Measurements from ENCODE around the gene GP1BB. TPM values are rescaled to one million over a fixed set of nuclear protein-coding genes. Genes with fewer than 3 reads are reported as not detected.
A peak's percentile ranks its signal among the peaks of the same experiment; 100 is the strongest.

GP1BB gene
- total and polyA plus RNA-seq, 2 experiments from 2014 or later: 80.9 to 89.4 TPM

DNA sequence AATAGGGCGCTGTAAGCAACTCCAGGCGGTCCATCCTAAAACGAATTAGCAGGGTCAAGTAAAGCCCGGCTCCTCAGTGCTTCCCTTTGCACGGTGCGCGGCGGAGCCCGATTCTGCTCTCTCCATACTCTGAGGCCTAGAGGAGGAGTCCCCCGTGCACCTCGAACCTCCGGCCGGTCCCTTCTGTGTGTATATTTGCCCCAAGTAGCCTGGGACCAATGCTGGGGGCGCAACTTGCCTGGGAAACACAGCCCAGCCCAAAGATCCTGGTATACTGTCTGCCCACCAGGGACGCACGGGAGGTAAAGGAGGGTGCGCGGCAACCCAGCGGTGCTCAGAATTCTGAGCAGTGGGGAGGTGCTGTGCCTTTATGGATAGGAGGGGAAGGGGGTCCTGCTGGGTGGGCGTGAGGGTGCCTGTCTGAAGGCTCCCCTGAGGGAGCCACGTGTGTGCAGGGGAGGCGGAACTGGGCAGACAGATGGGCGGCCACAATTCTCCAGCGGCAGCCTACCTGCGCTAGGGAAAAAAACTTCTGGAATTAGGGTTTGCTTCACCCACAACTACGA, 32.5 kb downstream of the GP1BB start:
- Histone ChIP-seq H3K27ac (no peak overlapping the region), H3K4me1 (ENCODE audit: low read depth) (peaks cover 9% of the 10 kb centered on the region), H3K27me3 (peaks cover 98% of the 10 kb centered on the region), H3K36me3 (no peaks in the 10 kb centered on the region), H3K4me3 (no peak overlapping the region), H3K9me3 (ENCODE audit: low read depth) (no peaks in the 10 kb centered on the region)
- no peak for DNase-seq (ENCODE audit: low read depth in 1 of 2, low spot score in 1 of 2)
- TF ChIP-seq, protein P1, sequence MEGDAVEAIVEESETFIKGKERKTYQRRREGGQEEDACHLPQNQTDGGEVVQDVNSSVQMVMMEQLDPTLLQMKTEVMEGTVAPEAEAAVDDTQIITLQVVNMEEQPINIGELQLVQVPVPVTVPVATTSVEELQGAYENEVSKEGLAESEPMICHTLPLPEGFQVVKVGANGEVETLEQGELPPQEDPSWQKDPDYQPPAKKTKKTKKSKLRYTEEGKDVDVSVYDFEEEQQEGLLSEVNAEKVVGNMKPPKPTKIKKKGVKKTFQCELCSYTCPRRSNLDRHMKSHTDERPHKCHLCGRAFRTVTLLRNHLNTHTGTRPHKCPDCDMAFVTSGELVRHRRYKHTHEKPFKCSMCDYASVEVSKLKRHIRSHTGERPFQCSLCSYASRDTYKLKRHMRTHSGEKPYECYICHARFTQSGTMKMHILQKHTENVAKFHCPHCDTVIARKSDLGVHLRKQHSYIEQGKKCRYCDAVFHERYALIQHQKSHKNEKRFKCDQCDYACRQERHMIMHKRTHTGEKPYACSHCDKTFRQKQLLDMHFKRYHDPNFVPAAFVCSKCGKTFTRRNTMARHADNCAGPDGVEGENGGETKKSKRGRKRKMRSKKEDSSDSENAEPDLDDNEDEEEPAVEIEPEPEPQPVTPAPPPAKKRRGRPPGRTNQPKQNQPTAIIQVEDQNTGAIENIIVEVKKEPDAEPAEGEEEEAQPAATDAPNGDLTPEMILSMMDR (IDR thresholded peaks at IDR 0.05; ENCODE audit: low read depth, low read length): no peak

DNA sequence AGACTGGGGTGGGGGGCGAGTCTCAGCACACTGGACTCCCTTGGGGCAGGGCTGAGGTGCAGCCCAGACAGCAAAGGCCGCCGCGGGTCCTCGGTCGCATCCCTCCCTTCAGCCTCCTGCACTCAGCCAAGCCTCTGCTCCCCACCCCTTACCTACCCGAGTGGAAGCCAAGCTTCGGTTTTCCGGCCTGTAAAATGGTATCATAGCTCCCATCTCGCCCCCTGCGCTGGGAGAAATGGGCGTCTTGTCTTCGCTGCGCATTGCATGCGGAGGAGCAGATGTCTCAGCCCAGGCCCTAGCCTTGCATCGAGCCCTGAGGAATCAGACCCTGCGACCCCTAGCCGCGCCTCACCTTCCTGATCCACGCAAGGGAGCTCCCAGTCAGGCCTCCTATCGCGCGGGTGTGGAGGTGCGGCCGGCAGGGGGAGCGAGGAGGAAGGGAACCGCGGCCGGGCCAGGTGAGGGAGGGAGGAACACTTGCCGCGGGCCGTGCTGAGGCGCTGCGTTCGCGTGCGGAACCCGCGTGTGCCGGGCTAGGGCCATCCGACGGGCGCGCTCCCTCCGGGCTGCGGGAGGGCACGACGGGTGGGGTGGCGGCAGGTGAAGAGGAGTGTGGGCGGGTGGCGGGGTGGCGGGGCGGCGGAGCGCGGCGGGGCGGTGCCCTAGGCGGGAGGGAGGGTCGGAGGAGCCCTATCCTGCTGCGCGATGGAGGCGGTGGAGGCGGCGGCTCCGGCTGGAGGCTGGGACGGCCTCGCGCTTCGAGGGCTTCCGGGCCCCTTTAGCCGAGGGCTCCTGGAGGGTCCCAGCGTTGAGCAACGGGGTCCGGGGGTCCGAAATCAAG, 33.2 kb downstream of the GP1BB start:
- Histone ChIP-seq H3K27me3 (peaks cover 97% of the 10 kb centered on the region), H3K27ac (no peak overlapping the region), H3K36me3 (no peaks in the 10 kb centered on the region), H3K9me3 (ENCODE audit: low read depth) (no peaks in the 10 kb centered on the region), H3K4me1 (ENCODE audit: low read depth) (peaks cover 9% of the 10 kb centered on the region), H3K4me3 (no peak overlapping the region)
- peak in 1 of 2 donors; percentile 62 for DNase-seq (ENCODE audit: low read depth in 1 of 2, low spot score in 1 of 2)
- TF ChIP-seq, protein P1 (IDR thresholded peaks at IDR 0.05; ENCODE audit: low read depth, low read length): peak; percentile 47

DNA sequence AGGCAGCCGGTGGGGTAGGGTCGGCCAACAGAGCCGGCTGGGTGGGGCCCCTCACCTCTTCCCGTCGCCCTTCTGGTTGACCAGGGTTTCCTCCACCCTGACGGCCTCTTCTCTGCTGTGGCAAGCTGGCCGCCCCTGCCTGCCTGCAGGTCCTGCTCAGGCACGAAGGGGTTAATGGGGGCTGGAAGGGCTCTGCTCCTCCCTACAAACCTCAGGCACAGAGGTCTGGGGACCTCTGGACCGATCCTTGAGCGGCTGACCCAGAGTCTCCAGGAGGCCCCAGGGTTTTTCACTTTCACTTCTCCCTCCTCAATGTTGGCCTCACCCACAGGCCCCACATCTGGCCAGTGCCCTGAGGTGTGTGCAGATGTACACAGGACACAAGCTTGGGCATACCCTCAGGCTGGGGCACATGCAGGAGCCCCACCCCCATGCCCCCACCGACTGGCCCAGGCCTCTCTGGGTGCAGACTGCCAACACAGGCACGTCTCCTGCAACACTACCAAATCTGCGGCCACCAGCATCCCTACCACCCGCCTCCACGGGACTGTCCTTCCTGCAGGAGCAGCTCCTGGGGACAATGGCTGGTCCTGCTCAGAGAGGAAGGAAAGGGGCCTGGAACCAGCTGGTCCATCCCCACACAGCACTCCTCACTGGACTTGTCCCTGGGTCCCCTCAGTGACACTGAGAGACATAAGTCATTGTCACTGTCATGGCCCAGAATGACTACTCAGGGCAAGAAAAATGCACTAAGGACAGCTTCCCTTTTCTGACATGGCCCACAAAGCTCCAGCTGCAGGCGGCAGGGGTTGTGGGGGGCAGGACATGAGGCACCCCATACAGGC, 34.0 kb downstream of the GP1BB start:
- Histone ChIP-seq H3K4me3 (no peak overlapping the region), H3K9me3 (ENCODE audit: low read depth) (no peaks in the 10 kb centered on the region), H3K27me3 (peaks cover 97% of the 10 kb centered on the region), H3K4me1 (ENCODE audit: low read depth) (peaks cover 9% of the 10 kb centered on the region), H3K27ac (no peak overlapping the region), H3K36me3 (no peaks in the 10 kb centered on the region)
- TF ChIP-seq, protein P1 (IDR thresholded peaks at IDR 0.05; ENCODE audit: low read depth, low read length): no peak
- DNase-seq (ENCODE audit: low read depth in 1 of 2, low spot score in 1 of 2): no peak

DNA sequence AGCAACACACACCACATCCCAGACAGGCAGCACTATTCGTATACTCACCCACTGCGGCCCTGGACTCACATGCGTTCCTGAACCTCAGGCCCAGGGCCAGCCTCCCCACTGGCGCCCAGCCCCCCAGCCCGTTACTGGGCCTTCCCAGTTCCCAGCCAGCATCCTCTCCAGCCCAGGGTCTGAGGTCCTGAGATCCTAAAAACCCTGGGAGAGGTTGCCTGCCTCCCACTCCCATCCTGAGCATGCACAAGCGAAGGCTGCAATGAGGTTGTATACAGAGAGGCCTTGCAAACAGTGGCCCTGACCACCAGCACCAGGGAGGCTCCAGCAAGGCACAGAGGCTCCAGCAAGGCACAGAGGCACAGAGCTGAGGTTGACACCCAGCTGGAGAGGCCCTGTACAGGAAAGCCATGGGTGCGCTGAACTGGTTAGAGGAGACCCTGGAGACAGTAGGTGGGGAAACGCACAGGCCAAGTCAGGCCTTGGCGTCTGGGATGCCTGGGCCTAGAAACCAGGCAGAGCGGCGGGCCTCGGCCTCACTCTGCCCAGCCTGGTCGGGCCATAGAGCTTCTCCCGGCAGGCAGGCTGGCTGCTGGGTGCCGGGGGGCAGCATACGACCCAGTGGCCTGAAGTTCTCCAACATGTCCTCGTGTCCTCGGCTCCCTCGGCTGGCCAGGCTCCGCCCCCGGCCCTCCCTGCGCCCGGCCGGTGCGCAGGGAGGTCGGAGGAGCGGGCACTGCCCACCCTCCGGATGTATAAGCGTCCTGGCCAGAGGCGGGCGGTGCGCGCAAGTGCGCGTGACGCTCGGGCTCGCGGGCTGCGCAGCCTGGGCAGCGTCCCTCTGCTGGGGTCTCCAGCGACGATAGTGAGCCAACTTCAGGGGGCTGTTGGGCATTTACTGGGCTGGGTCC, 34.9 kb downstream of the GP1BB start:
- Histone ChIP-seq H3K27me3 (peaks cover 97% of the 10 kb centered on the region), H3K4me1 (ENCODE audit: low read depth) (peaks cover 9% of the 10 kb centered on the region), H3K9me3 (ENCODE audit: low read depth) (no peaks in the 10 kb centered on the region), H3K36me3 (no peaks in the 10 kb centered on the region), H3K4me3 (no peak overlapping the region), H3K27ac (no peak overlapping the region)
- TF ChIP-seq, protein P1 (IDR thresholded peaks at IDR 0.05; ENCODE audit: low read depth, low read length): no peak
- no peak for DNase-seq (ENCODE audit: low read depth in 1 of 2, low spot score in 1 of 2)
